MM.1S (cell line): ENCODE measurements around the gene PKD1.

Source experiments
- DNase-seq: peaks from one replicate; pipeline ENCODE4 v3.0.0-alpha.2; 2015
- H2AFZ ChIP-seq: fragments of 300-600 bp; sonication (generic); 2 replicates; pipeline ENCODE4 v1.6.0; 2016; ENCODE audit warnings: antibody characterized with exemption, low read length
- H3F3A ChIP-seq: fragments of 300-600 bp; sonication (generic); 2 replicates; pipeline ENCODE4 v1.6.1; 2016; ENCODE audit warnings: mild to moderate bottlenecking, antibody characterized with exemption, low read length, moderate library complexity, mixed read lengths; ENCODE audit not compliant: insufficient read depth
- H3K27ac ChIP-seq: fragments of 300-600 bp; sonication (generic); 2 replicates; pipeline ENCODE4 v1.5.1; 2016; ENCODE audit warnings: mild to moderate bottlenecking, low read length
- H3K27me3 ChIP-seq: fragments of 300-600 bp; sonication (generic); replicated peaks from 2 replicates; pipeline ENCODE4 v1.6.0; 2016; ENCODE audit warnings: low read length; ENCODE audit not compliant: insufficient read depth
- H3K36me3 ChIP-seq: fragments of 300-600 bp; sonication (generic); replicated peaks from 2 replicates; pipeline ENCODE4 v1.6.1; 2016; ENCODE audit warnings: mild to moderate bottlenecking, low read length, mixed read lengths; ENCODE audit not compliant: insufficient read depth
- H3K4me1 ChIP-seq: fragments of 300-600 bp; sonication (generic); 2 replicates; pipeline ENCODE4 v1.6.1; 2016; ENCODE audit warnings: low read length, mixed read lengths
- H3K4me2 ChIP-seq: fragments of 300-600 bp; sonication (generic); 2 replicates; pipeline ENCODE4 v1.6.0; 2016; ENCODE audit warnings: low read depth, low read length
- H3K4me3 ChIP-seq: fragments of 300-600 bp; sonication (generic); 2 replicates; pipeline ENCODE4 v1.5.1; 2016; ENCODE audit warnings: low read length, mixed read lengths
- H3K79me2 ChIP-seq: fragments of 300-600 bp; sonication (generic); 2 replicates; pipeline ENCODE4 v1.6.1; 2016; ENCODE audit warnings: mixed run types, low read length, mixed read lengths
- H3K9ac ChIP-seq: fragments of 300-600 bp; sonication (generic); 2 replicates; pipeline ENCODE4 v1.6.1; 2016; ENCODE audit warnings: low read length, mixed read lengths
- H3K9me2 ChIP-seq: fragments of 300-600 bp; sonication (generic); replicated peaks from 2 replicates; pipeline ENCODE4 v1.6.1; 2016; ENCODE audit warnings: mild to moderate bottlenecking, low read length, mixed read lengths; ENCODE audit not compliant: insufficient read depth
- H3K9me3 ChIP-seq: fragments of 300-600 bp; sonication (generic); replicated peaks from 2 replicates; pipeline ENCODE4 v1.6.1; 2016; ENCODE audit warnings: mild to moderate bottlenecking, low read length, mixed read lengths; ENCODE audit not compliant: insufficient read depth
- H4K20me1 ChIP-seq: fragments of 300-600 bp; sonication (generic); 2 replicates; pipeline ENCODE4 v1.6.1; 2016; ENCODE audit warnings: mild to moderate bottlenecking, low read length, moderate library complexity, mixed read lengths; ENCODE audit not compliant: insufficient read depth
- CTCF ChIP-seq: fragments of 300-600 bp; sonication (generic); IDR thresholded peaks from 2 replicates; pipeline ENCODE4 v1.5.1; 2016; ENCODE audit warnings: antibody characterized with exemption, low read length, mixed read lengths
- EZH2 ChIP-seq: fragments of 300-600 bp; sonication (generic); optimal IDR thresholded peaks from 2 replicates; pipeline ENCODE3; 2017; ENCODE audit warnings: low read depth, mild to moderate bottlenecking, antibody characterized with exemption, low read length, mixed read lengths
- EZH2phosphoT487 ChIP-seq: fragments of 300-600 bp; sonication (generic); IDR thresholded peaks from 2 replicates; pipeline ENCODE4 v1.6.1; 2018; ENCODE audit warnings: antibody characterized with exemption, low read length

The PKD1 gene

GRCh38 chr16:2043667-2044451 is 91.8 kb downstream of the PKD1 start:
- Histone ChIP-seq H3F3A (no peaks in the 10 kb centered on the region), H3K4me3 (no peak overlapping the region), H2AFZ (no peak overlapping the region), H3K27me3 (no peaks in the 10 kb centered on the region), H4K20me1 (no peaks in the 10 kb centered on the region), H3K9me2 (no peaks in the 10 kb centered on the region), H3K27ac (no peak overlapping the region), H3K36me3 (no peaks in the 10 kb centered on the region), H3K4me1 (peaks cover 4% of the 10 kb centered on the region), H3K79me2 (peaks cover 15% of the 10 kb centered on the region), H3K9me3 (no peaks in the 10 kb centered on the region), H3K9ac (no peak overlapping the region), H3K4me2 (no peak overlapping the region)
- DNase-seq, result no peak
- TF ChIP-seq EZH2phosphoT487 (no peak), EZH2 (no peak), CTCF (no peak)

GRCh38 chr16:2042986-2043666 is 92.6 kb downstream of the PKD1 start:
- no peaks in the 10 kb centered on the region for H3F3A ChIP-seq
- H3K27me3 ChIP-seq, result no peaks in the 10 kb centered on the region
- H3K9me2 ChIP-seq, result no peaks in the 10 kb centered on the region
- no peak overlapping the region for H3K4me3 ChIP-seq
- H4K20me1 ChIP-seq, result no peaks in the 10 kb centered on the region
- peaks cover 8% of the 10 kb centered on the region for H3K79me2 ChIP-seq
- no peak overlapping the region for H2AFZ ChIP-seq
- H3K4me2 ChIP-seq, result no peak overlapping the region
- H3K9ac ChIP-seq, result no peak overlapping the region
- DNase-seq, result no peak
- H3K36me3 ChIP-seq, result no peaks in the 10 kb centered on the region
- H3K4me1 ChIP-seq, result no peaks in the 10 kb centered on the region
- no peaks in the 10 kb centered on the region for H3K9me3 ChIP-seq
- H3K27ac ChIP-seq, result no peak overlapping the region
- TF ChIP-seq EZH2, result no peak
- no peak for TF ChIP-seq CTCF
- TF ChIP-seq EZH2phosphoT487, result no peak

GRCh38 chr16:2042171-2042985 is 93.3 kb downstream of the PKD1 start:
- H3K27ac ChIP-seq, result no peak overlapping the region
- no peaks in the 10 kb centered on the region for H4K20me1 ChIP-seq
- H3K4me1 ChIP-seq, result no peaks in the 10 kb centered on the region
- no peaks in the 10 kb centered on the region for H3K36me3 ChIP-seq
- no peak overlapping the region for H3K9ac ChIP-seq
- H3K9me3 ChIP-seq, result no peaks in the 10 kb centered on the region
- H3K4me3 ChIP-seq, result no peak overlapping the region
- no peak overlapping the region for H3K4me2 ChIP-seq
- no peak for TF ChIP-seq EZH2phosphoT487
- TF ChIP-seq EZH2, result no peak
- TF ChIP-seq CTCF, result no peak
- H3F3A ChIP-seq, result no peaks in the 10 kb centered on the region
- 0 out of 2 replicates have a peak, but pooled peaks cover 5% of the 10 kb centered on the region for H3K79me2 ChIP-seq
- H2AFZ ChIP-seq, result no peak overlapping the region
- no peaks in the 10 kb centered on the region for H3K27me3 ChIP-seq
- no peak for DNase-seq
- no peaks in the 10 kb centered on the region for H3K9me2 ChIP-seq
